GM12874 (cell line): Measurements from ENCODE around the gene LMLN.

Source experiments
- TF ChIP-seq, protein P1 (sequence below): IDR thresholded peaks from 2 replicates; pipeline ENCODE4 v1.5.1; 2011; ENCODE audit warnings: low read depth, mild to moderate bottlenecking, control low read depth, low read length, moderate library complexity; ENCODE audit not compliant: insufficient read depth

LMLN gene

DNA sequence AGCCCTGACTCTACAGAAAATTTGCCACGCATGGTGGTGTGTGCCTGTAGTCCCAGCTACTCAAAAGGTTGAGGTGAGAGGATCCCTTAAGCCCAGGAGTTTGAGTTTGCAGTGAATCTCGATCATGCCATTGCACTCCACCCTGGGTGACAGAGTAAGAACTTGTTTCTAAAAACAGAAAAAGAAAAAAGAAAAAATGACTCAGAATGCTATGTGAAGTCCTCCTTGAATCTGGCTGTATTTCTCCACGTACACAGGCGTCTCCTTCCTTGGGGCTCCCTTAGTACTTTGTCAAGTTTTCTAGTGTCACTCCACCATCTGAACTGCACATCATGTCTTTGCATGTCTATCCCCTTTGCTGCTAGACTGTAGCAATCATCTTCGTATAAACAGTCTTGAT lies 104.4 kb downstream of the LMLN start:
- TF ChIP-seq, protein P1, sequence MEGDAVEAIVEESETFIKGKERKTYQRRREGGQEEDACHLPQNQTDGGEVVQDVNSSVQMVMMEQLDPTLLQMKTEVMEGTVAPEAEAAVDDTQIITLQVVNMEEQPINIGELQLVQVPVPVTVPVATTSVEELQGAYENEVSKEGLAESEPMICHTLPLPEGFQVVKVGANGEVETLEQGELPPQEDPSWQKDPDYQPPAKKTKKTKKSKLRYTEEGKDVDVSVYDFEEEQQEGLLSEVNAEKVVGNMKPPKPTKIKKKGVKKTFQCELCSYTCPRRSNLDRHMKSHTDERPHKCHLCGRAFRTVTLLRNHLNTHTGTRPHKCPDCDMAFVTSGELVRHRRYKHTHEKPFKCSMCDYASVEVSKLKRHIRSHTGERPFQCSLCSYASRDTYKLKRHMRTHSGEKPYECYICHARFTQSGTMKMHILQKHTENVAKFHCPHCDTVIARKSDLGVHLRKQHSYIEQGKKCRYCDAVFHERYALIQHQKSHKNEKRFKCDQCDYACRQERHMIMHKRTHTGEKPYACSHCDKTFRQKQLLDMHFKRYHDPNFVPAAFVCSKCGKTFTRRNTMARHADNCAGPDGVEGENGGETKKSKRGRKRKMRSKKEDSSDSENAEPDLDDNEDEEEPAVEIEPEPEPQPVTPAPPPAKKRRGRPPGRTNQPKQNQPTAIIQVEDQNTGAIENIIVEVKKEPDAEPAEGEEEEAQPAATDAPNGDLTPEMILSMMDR = no peak

DNA sequence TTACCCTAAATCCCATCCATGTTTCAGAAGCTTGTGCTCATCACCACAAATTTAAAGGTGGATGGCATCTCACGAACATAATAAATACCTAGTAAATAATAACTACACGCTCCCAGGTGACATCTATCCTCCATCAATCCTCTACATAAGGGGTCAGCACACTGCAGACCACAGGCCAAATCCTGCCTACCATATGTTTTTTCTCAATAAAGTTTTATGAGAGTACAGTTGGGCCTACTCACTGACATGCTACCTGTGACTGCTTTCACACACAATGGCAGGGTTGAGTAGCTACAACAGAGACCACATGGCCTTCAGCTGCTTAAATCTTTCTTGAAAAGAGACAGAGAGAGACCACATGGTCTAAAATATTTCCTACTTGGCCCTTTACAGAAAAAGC lies 105.9 kb downstream of the LMLN start:
- TF ChIP-seq, protein P1 = no peak

DNA sequence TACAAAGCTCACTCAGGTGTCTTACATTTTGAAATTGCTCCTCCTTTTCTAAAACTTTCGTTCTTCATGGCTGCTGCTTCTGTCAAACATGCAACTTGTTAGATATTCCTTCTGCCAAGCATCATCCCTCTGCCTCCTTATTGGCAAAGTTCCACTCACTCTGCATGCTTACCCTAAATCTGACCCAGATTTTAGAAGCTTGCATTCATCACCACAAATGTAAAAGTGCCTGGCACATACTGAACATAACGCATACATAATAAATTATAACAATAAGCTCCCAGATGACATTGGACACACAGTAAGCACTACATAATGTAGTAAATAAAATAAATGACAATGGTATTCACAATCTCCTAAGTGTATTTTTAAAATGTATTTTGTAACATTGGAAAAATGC lies 107.4 kb downstream of the LMLN start:
- TF ChIP-seq, protein P1 = no peak

DNA sequence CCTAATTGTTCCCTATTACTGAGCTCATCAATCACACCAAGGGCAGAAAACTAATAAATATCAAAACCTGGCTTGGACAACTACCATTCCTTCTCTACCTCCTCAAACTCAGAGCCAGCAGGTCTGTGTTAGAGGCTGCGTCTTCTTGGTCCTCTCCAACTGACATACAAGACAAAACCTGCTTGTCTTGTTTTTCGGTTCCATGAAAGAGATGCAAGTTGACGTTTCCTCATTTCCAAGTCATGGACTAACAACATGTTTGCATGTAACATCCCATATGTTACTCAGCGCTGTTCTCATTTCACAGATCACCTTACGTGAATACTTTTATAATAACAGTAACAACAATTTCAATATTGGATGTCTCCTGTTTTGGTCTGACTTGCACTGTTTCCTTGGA lies 110.9 kb downstream of the LMLN start:
- TF ChIP-seq, protein P1 = no peak

DNA sequence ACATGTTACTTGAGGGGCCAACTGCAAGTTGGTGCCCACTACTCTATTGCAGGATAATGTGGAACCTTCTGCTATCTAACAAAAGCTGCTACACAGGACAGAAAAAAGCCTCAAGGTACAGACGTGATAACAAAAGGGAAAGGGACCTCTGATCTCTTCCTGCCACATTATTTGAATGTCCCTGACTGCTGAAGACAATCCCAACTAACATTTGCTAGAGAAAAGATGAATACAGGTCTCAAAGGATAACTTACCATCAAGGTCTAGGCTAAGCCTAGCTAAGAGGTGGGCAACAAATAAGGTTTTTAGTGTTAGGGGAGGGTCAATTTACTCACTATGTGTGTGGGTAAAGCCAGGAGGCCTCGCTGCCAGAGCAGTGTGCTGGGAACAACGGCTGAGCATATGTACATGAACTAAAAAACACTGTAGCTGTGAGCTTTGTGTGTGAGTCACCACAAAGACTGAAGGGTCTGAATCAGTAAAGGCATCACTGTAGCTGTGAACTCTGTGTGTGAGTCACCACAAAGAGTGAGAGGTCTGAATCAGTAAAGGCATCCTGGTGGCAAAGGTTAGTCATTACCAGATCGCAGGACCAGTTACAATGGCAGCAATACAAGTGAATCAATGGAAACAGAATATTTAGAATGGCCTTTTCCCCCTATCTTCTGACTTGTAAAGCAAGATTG lies 111.7 kb downstream of the LMLN start:
- TF ChIP-seq, protein P1 = no peak

DNA sequence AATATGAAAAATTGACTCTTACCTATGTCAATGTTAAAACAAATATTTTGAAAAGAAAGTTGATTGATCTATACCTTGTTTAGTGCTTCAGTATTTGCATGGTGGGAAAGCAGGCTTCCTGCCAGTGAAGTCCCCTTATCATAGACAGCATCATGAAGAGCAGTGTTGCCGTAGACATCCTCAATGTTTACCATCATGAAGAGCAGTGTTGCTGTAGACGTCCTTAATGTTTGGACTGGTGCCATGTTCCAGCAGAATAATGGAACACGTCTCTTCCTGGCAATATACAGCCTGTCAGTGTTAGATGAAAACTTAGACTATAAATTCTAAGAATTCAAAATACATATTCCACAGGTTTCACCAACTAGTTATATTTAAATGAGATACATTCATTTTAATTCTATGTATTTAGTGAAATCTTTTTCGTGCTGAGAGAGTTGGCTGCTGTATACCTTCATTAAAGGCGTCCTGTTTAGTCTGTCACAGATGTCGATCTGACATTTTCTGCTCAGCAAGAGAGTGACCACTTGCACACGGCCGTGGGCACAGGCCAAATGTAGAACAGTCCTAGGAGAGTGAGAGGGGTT lies 116.8 kb downstream of the LMLN start:
- TF ChIP-seq, protein P1 = no peak

DNA sequence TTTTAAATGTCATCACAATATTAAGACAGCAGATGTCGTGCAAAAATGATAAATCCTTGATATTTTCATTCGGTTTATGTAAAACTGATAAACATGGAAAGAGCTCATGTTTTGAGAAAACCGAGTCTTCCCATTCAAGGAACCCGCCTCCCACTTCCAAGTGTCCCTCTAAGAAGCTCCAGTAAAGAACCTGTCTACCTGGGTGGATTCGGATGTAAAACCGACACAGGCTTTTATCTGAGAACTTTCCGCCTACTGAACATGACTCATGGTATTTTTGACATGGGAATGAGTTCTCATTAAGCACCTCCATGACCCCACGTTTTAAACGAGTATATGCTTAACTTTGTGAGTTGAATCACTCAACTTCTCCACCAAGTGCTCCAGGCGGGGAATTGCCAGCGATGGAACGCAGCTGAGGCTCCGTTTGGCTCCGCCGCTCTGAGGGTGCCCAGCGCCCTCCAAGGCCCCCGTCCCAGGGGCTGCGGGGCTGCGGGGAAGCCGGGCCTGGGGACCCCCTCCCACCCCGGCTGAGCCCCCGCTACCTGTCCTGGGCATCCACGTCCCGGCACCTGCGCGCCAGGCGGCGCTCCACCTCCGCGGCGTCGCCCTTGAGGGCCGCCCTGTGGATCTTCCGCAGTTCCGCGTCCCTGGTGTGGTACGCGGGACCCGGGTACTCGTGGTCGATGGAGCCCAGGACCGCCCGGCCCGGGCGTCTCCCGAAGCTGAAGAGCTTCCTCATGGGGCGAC lies 119.9 kb downstream of the LMLN start:
- TF ChIP-seq, protein P1 = no peak
